Embryonic facial prominence (tissue), 1 donor: ENCODE measurements around the gene TBX20.
"Not testable (repeated sequence)": the region's sequence is repeated elsewhere in the genome, so short reads cannot be mapped to it uniquely, and the experiment has no call there.

ENCODE experiments used
- DNase-seq: peaks from one replicate; pipeline ENCODE4 v3.0.0-alpha.2; 2016; ENCODE audit errors: extremely low spot score

The TBX20 gene

GRCh38 chr7:35255443-35256255 lies 1.7 kb upstream of the TBX20 start:
- no peak for DNase-seq

GRCh38 chr7:35254496-35255442 lies 869 bp upstream of the TBX20 start:
- DNase-seq, result no peak

- no peak for DNase-seq
Measured at GRCh38 chr7:35253460-35253709, 515 bp downstream of the TBX20 start.

- DNase-seq, result no peak
Measured at GRCh38 chr7:35252612-35253459, 1.1 kb downstream of the TBX20 start.

- no peak for DNase-seq
Measured at GRCh38 chr7:35251606-35252310, 2.1 kb downstream of the TBX20 start.

GRCh38 chr7:35250941-35251340 lies 3.0 kb downstream of the TBX20 start:
- no peak for DNase-seq

- DNase-seq, result no peak
Measured at GRCh38 chr7:35250452-35250851, 3.4 kb downstream of the TBX20 start.

GRCh38 chr7:35249537-35249907 lies 4.4 kb downstream of the TBX20 start:
- DNase-seq, result no peak

- DNase-seq, result no peak
Measured at GRCh38 chr7:35248576-35249536, 5.0 kb downstream of the TBX20 start.

- DNase-seq, result no peak
Measured at GRCh38 chr7:35246819-35247218, 7.1 kb downstream of the TBX20 start.

GRCh38 chr7:35241884-35242283 lies 12.0 kb downstream of the TBX20 start:
- DNase-seq, result no peak

- DNase-seq, result no peak
Measured at GRCh38 chr7:35241436-35241835, 12.5 kb downstream of the TBX20 start.

GRCh38 chr7:35241008-35241407 lies 12.9 kb downstream of the TBX20 start:
- DNase-seq, result not testable (repeated sequence)

GRCh38 chr7:35238456-35238855 lies 15.4 kb downstream of the TBX20 start:
- DNase-seq, result not testable (repeated sequence)

GRCh38 chr7:35232994-35233393 lies 20.9 kb downstream of the TBX20 start:
- no peak for DNase-seq

GRCh38 chr7:35231221-35231620 lies 22.7 kb downstream of the TBX20 start:
- DNase-seq, result not testable (repeated sequence)

- DNase-seq, result not testable (repeated sequence)
Measured at GRCh38 chr7:35229116-35229780, 24.7 kb downstream of the TBX20 start.

- DNase-seq, result not testable (repeated sequence)
Measured at GRCh38 chr7:35228496-35229051, 25.3 kb downstream of the TBX20 start.

- DNase-seq, result not testable (repeated sequence)
Measured at GRCh38 chr7:35227438-35227837, 26.5 kb downstream of the TBX20 start.
